A549 (cell line): Measurements from ENCODE around the gene MXD4.

Experiments used
- POLR2A ChIP-seq: IDR thresholded peaks from 2 replicates; pipeline ENCODE4 v1.6.1; 2012; ENCODE audit warnings: mild to moderate bottlenecking, low read length
- POLR2AphosphoS2 ChIP-seq: conservative IDR thresholded peaks from 2 replicates; pipeline ENCODE4 v1.6.1; 2012; ENCODE audit warnings: low read length, improper control_type of control experiment, inconsistent platforms
- SREBF2 ChIP-seq: fragments of 450-650 bp; IDR thresholded peaks from 2 replicates; pipeline ENCODE4 v1.6.1; 2014; ENCODE audit warnings: mild to moderate bottlenecking, moderate library complexity
- TF ChIP-seq, protein P1 (sequence below): fragments of 450-650 bp; IDR thresholded peaks from 2 replicates; pipeline ENCODE4 v1.6.1; 2014; ENCODE audit warnings: antibody characterized with exemption
- TF ChIP-seq, protein P2 (sequence below): fragments of >200 bp; sonication (Bioruptor Twin); formaldehyde crosslinking; IDR thresholded peaks from 3 replicates; pipeline ENCODE4 v1.5.1; 2016
- TF ChIP-seq, protein P3 (sequence below): IDR thresholded peaks from 2 replicates; pipeline ENCODE4 v1.6.1; 2012

DNA sequence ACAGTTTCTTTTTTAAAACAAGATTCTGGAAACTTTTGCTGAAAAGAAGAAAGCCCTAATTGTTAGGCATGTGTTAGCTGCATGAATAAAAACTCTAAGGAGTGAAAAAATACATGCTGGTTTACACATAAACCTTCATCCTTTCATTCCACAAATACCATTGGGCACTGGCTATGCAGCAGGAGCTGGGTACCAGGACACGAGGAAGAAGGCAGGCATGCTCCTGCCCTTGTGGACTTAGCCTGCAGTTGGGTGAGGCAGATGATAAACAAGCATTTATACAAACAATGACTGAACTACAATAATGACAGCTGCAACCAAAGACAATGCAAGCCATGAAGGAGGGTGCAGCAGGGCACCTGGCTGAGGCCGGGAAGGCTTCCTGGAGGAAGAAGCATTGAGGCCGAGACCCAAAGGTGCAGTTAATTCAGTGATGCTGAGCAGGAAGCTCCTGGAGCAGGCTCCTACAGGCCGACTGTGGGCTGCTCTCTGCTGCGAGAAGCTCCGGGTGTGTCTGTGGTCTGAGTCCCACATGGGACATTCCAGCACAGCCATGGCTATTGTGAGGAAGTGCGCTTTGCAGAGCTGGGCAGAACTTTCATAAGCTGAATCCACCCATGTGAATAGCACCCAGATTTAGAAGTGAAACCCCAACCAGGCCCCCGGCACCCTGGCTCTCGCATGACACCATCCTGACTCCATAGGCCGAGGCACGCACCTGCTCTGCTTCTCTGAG, 44.0 kb upstream of the MXD4 start:
- TF ChIP-seq, protein P1, sequence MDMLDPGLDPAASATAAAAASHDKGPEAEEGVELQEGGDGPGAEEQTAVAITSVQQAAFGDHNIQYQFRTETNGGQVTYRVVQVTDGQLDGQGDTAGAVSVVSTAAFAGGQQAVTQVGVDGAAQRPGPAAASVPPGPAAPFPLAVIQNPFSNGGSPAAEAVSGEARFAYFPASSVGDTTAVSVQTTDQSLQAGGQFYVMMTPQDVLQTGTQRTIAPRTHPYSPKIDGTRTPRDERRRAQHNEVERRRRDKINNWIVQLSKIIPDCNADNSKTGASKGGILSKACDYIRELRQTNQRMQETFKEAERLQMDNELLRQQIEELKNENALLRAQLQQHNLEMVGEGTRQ = no peak
- TF ChIP-seq POLR2AphosphoS2 (no peak), POLR2A (no peak), SREBF2 (no peak)
- TF ChIP-seq, protein P2, sequence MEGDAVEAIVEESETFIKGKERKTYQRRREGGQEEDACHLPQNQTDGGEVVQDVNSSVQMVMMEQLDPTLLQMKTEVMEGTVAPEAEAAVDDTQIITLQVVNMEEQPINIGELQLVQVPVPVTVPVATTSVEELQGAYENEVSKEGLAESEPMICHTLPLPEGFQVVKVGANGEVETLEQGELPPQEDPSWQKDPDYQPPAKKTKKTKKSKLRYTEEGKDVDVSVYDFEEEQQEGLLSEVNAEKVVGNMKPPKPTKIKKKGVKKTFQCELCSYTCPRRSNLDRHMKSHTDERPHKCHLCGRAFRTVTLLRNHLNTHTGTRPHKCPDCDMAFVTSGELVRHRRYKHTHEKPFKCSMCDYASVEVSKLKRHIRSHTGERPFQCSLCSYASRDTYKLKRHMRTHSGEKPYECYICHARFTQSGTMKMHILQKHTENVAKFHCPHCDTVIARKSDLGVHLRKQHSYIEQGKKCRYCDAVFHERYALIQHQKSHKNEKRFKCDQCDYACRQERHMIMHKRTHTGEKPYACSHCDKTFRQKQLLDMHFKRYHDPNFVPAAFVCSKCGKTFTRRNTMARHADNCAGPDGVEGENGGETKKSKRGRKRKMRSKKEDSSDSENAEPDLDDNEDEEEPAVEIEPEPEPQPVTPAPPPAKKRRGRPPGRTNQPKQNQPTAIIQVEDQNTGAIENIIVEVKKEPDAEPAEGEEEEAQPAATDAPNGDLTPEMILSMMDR = no peak
- TF ChIP-seq, protein P3, sequence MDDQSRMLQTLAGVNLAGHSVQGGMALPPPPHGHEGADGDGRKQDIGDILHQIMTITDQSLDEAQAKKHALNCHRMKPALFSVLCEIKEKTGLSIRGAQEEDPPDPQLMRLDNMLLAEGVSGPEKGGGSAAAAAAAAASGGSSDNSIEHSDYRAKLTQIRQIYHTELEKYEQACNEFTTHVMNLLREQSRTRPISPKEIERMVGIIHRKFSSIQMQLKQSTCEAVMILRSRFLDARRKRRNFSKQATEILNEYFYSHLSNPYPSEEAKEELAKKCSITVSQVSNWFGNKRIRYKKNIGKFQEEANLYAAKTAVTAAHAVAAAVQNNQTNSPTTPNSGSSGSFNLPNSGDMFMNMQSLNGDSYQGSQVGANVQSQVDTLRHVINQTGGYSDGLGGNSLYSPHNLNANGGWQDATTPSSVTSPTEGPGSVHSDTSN = no peak
